Esophagus squamous epithelium (tissue), 5 donors: ENCODE results near the gene SH3TC1. TPM values are rescaled to one million over a fixed set of nuclear protein-coding genes. Genes with fewer than 3 reads are reported as not detected.

Source experiments
- DNase-seq: peaks from one replicate; lab custom pipeline; 2025; lab: John Stamatoyannopoulos, UW
- H3K27ac ChIP-seq, 4 donors: fragments of 200-600 bp; sonication (generic); one replicate each; pipeline ENCODE4 v1.5.1; 2016 to 2019; ENCODE audit warnings: mild to moderate bottlenecking in 1 of 4
- H3K27me3 ChIP-seq, 4 donors: fragments of 200-600 bp; sonication (generic); 1 replicate in 3 of 4; 2 replicates in 1 of 4; pipeline versions ENCODE4 v1.5.1 to v1.6.0; 2017 to 2021; ENCODE audit warnings: antibody characterized with exemption in 1 of 4
- H3K36me3 ChIP-seq, 3 donors: fragments of 200-600 bp; sonication (generic); one replicate each; pipeline ENCODE4 v1.5.1; 2016 to 2019
- H3K4me1 ChIP-seq, 3 donors: fragments of 200-600 bp; sonication (generic); one replicate each; pipeline ENCODE4 v1.5.1; 2017 to 2019
- H3K4me3 ChIP-seq, 4 donors: fragments of 200-600 bp; sonication (generic); 1 replicate in 3 of 4; 2 replicates in 1 of 4; pipeline ENCODE4 v1.5.1; 2016 to 2019; ENCODE audit warnings: mild to moderate bottlenecking in 2 of 4, moderate library complexity in 1 of 4
- H3K9me3 ChIP-seq, 3 donors: fragments of 200-600 bp; sonication (generic); one replicate each; pipeline ENCODE4 v1.5.1; 2016 to 2019
- CTCF ChIP-seq, 6 experiments: fragments of 450-650 bp in 4 of 6; fragments of 200-600 bp in 2 of 6; sonication (generic) in 2 of 6; IDR thresholded peaks; one replicate each; pipeline ENCODE4 v1.5.1; 2016 to 2019; ENCODE audit warnings: antibody characterized with exemption in 6 of 6, mild to moderate bottlenecking in 4 of 6, moderate library complexity in 4 of 6
- POLR2A ChIP-seq, 4 donors: fragments of 450-650 bp; IDR thresholded peaks; one replicate each; pipeline ENCODE4 v1.6.1; 2017; ENCODE audit warnings: antibody characterized with exemption in 4 of 4, mild to moderate bottlenecking in 4 of 4, moderate library complexity in 3 of 4
- WGBS, 2 donors: methylation state at CpG; one replicate each; pipeline ENCODE4 v1.1.5; 2018; 5-methylcytosine and 5-hydroxymethylcytosine counted together
- intact Hi-C: fragments of 100-400 bp; cut with DNase I; formaldehyde crosslinking; loops from one replicate; pipeline ENCODE4 v1.15.0; 2022
- total RNA-seq, 4 donors: library from RNA; depleted of rRNA; stranded (reverse); fragments of >200 nt; gene quantifications; one replicate each; pipeline ENCODE4 v1.1.0, GENCODE V29; 2016
- donor health status: DM: yes; HTN: yes; CAD: no.

SH3TC1 gene
- total RNA-seq, 4 donors from 2014 or later, result 24.6 to 31.2 (median 27.1) TPM

DNA sequence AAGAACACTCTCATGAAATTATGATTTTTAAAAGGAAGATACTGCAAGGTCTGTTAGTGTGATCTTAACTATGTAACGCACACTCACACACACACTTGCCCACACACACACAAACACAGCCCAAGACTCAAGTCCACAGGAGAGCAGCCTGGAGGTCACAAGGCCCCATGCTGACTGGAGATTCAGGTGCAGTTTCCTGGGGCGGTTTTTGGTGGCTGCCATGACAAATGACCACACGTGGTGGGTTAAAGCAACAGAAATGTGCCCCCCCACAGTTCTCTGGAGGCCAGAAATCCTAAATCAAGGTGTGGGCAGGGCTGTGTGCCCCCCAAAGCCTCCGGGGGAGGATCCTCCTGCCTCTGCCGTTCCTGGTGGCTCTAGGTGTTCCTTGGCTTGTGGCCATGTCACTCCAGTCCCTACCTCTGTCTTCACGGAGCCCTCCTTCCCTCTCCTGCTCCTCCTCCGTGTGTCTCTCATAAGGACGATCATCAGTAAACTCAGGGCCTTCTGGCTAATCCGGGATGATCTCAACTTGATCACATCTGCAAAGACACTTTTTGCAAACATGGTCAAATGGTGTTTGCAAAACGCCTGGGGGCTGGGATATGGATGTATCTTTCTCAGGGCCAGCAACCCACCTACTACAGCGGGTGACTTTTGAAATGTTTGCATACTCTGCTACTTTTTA, 60.8 kb downstream of the SH3TC1 start:
- Histone ChIP-seq H3K36me3 (no peaks in the 10 kb centered on the region), H3K27me3 (no peaks in the 10 kb centered on the region), H3K27ac (peak overlapping the region in 1 of 4 donors; percentile 52), H3K4me3 (no peak overlapping the region), H3K4me1 (peaks cover 9 to 24% (median 12%) of the 10 kb centered on the region in 3 donors), H3K9me3 (no peaks in the 10 kb centered on the region)
- no peak for TF ChIP-seq POLR2A (IDR thresholded peaks at IDR 0.05)
- TF ChIP-seq CTCF (IDR thresholded peaks at IDR 0.05), result no peak
- no peak for DNase-seq
- 65 to 80% methylated on average over 9 to 10 of the region's 11 CpGs for WGBS, 2 donors
- intact Hi-C loops, result no loop called here

GRCh38 chr4:8260656-8261111, 61.6 kb downstream of the SH3TC1 start:
- intact Hi-C loops, result no loop called here
- DNase-seq, result no peak
- whole genome bisulfite sequencing, 2 donors, result 13 to 15% methylated on average over 11 to 12 of the region's 13 CpGs

GRCh38 chr4:8261851-8262535, 62.9 kb downstream of the SH3TC1 start:
- no peak for TF ChIP-seq CTCF (IDR thresholded peaks at IDR 0.05)
- TF ChIP-seq POLR2A (IDR thresholded peaks at IDR 0.05), result no peak
- no peak for DNase-seq
- Histone ChIP-seq H3K36me3 (no peaks in the 10 kb centered on the region), H3K4me1 (peaks cover 6 to 19% (median 6%) of the 10 kb centered on the region in 3 donors), H3K4me3 (no peak overlapping the region), H3K27me3 (no peaks in the 10 kb centered on the region), H3K27ac (no peak overlapping the region), H3K9me3 (no peaks in the 10 kb centered on the region)
- intact Hi-C loops, result no loop called here
- WGBS, 2 donors, result 70 to 71% methylated on average over 4 to 8 of the region's 25 CpGs

More at GRCh38 chr4:8260656-8261111, 61.6 kb downstream of the SH3TC1 start:
- Histone ChIP-seq H3K27ac (peak overlapping the region in 3 of 4 donors; percentile 12 to 81 (median 52)), H3K4me3 (no peak overlapping the region), H3K27me3 (no peaks in the 10 kb centered on the region), H3K9me3 (no peaks in the 10 kb centered on the region), H3K36me3 (no peaks in the 10 kb centered on the region), H3K4me1 (peaks cover 6 to 21% (median 12%) of the 10 kb centered on the region in 3 donors)
- TF ChIP-seq POLR2A (IDR thresholded peaks at IDR 0.05), result no peak
- TF ChIP-seq CTCF (IDR thresholded peaks at IDR 0.05), result peak in 1 of 6 experiments; percentile 6

DNA sequence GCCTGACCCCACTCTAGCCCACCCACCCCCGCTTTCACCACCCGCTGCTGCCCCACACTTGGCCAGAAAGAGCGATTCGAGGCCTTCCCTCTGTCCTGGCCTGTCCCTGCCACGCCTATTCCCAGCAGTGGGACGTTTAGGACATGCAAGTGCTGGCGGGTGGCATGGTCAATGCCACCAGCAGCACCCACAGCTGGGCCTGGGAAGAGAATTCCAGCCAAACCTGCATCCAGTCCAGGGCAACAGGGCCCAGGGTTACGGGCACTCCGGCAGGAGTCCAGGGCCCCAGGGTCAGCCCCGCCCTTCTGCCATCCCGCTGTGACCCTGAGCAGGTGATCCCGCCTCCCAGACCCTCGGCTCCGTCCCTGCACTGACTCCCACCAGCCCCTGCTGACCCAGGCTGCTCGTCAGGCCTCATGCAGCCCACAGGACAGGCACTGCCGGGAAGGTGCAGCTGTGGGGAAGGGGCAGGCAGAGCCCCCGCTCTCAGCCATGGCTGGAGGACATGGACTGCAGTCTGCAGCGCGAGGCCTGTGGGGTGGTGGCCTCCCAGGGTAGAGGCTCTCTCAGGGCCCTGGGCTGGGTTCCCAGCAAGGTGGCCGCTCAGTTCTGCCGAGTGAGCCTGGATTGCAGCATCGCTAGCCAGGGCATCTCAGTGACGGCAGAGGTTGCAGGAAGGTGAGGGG, 63.7 kb downstream of the SH3TC1 start:
- Histone ChIP-seq H3K27me3 (peaks cover 0 to 3% (median 0%) of the 10 kb centered on the region in 4 donors), H3K36me3 (no peaks in the 10 kb centered on the region), H3K4me3 (no peak overlapping the region), H3K27ac (no peak overlapping the region), H3K4me1 (peaks cover 6 to 27% (median 11%) of the 10 kb centered on the region in 3 donors), H3K9me3 (no peaks in the 10 kb centered on the region)
- no peak for TF ChIP-seq POLR2A (IDR thresholded peaks at IDR 0.05)
- no peak for TF ChIP-seq CTCF (IDR thresholded peaks at IDR 0.05)
- intact Hi-C loops, result no loop called here
- DNase-seq, result no peak
- WGBS, 2 donors, result 60 to 61% methylated on average over 2 to 9 of the region's 23 CpGs
